BE2C (cell line): ENCODE measurements around the gene DNMT3A.
"Not testable (repeated sequence)": the region's sequence is repeated elsewhere in the genome, so short reads cannot be mapped to it uniquely, and the experiment has no call there.

Experiments
- DNase-seq: peaks from one replicate; pipeline ENCODE4 v3.0.0-alpha.2; 2020
- H3K27me3 ChIP-seq: fragments of 250-450 bp; sonication (Bioruptor Pico); 2 replicates; pipeline ENCODE4 v1.5.1; 2020; ENCODE audit warnings: mild to moderate bottlenecking
- H3K36me3 ChIP-seq: fragments of 250-450 bp; sonication (Bioruptor Pico); 2 replicates; pipeline ENCODE4 v1.5.1; 2020; ENCODE audit warnings: mild to moderate bottlenecking
- H3K4me1 ChIP-seq: fragments of 250-450 bp; sonication (Bioruptor Pico); 2 replicates; pipeline ENCODE4 v1.5.1; 2020
- H3K4me3 ChIP-seq: 2 replicates; pipeline ENCODE4 v1.5.1; 2011; ENCODE audit warnings: low read depth, low read length
- H3K9me3 ChIP-seq: fragments of 250-450 bp; sonication (Bioruptor Pico); 2 replicates; pipeline ENCODE4 v1.5.1; 2020
- CTCF ChIP-seq: IDR thresholded peaks from 2 replicates; pipeline ENCODE4 v1.5.1; 2012; ENCODE audit warnings: mild to moderate bottlenecking, low read depth, low read length

DNMT3A gene

DNA sequence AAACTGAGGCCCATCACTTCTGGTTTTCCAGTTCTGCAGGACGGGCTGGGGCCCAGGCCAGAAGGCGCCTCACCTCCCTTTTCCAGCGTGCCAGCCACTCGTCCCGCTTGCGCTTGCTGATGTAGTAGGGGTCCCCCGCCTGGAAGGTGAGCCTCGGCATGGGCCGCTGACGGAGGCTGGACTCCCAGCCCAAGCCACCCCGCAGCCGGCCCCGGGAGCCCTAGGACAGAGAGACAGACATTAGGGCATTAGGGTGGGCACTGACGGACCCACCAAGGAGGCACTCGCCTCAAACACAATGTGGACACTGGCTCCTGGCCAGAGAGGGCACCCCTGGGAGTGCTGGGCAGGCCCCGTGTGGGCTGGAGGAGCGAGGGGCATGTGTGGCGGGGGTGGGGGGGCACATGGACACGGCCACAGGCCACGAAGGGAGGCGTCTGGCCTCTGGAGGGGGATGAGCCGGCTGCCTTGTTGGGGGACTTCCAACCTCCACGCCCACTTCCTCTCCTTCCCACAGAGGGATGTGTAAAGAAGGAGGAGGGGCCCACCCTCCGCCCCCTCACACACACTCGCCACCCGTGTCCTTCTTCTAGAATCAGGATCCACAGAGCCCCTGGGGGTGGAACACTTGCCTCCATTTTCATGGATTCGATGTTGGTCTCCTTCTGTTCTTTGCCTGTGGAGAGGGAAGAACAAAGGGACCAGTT is 66.7 kb downstream of the DNMT3A start:
- peaks cover 15% of the 10 kb centered on the region for H3K4me1 ChIP-seq
- no peaks in the 10 kb centered on the region for H3K9me3 ChIP-seq
- no peak for DNase-seq
- no peak overlapping the region for H3K4me3 ChIP-seq
- no peaks in the 10 kb centered on the region for H3K27me3 ChIP-seq
- TF ChIP-seq CTCF, result no peak
- H3K36me3 ChIP-seq, result peaks cover 3% of the 10 kb centered on the region; the same call in 1 of the 2 replicates

DNA sequence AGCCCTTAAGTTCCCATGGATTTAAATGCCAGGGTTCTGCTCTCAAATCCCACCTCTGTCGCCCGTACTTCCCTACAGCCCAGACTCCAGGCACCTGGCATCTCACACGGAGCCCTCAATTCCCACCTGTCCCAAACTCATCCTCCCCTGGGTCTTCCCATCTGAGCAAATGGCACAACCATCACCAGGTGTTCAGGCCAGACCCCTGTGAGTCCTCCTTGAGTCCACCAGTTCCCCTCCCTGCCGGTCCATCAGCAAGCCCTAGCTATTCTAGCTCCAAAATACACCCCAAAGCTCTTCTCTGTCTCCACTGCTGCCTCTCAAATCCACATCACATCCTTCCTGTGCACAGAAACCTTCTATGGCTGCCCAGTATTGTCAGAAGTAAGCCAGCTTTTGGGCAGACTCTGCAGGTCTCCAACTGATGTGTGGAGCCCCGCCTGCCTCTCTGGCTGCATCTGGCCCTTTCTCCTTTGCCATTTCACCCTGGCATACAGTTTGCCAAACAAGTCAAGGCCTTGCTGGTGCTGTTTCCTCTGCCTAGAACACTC is 67.7 kb downstream of the DNMT3A start:
- no peak for TF ChIP-seq CTCF
- H3K9me3 ChIP-seq, result no peaks in the 10 kb centered on the region
- no peak for DNase-seq
- peaks cover 9% of the 10 kb centered on the region for H3K36me3 ChIP-seq
- H3K4me1 ChIP-seq, result peaks cover 12% of the 10 kb centered on the region
- H3K4me3 ChIP-seq, result no peak overlapping the region
- H3K27me3 ChIP-seq, result no peaks in the 10 kb centered on the region

GRCh38 chr2:25272705-25273104 is 69.0 kb downstream of the DNMT3A start:
- not testable (repeated sequence) for H3K27me3 ChIP-seq, DNase-seq, H3K4me1 ChIP-seq, H3K9me3 ChIP-seq, H3K36me3 ChIP-seq, H3K4me3 ChIP-seq

GRCh38 chr2:25270061-25270460 is 71.7 kb downstream of the DNMT3A start:
- TF ChIP-seq CTCF, result no peak
- peaks cover 9% of the 10 kb centered on the region for H3K36me3 ChIP-seq
- no peak overlapping the region for H3K4me3 ChIP-seq
- DNase-seq, result no peak
- no peaks in the 10 kb centered on the region for H3K27me3 ChIP-seq
- H3K4me1 ChIP-seq, result no peaks in the 10 kb centered on the region
- H3K9me3 ChIP-seq, result no peaks in the 10 kb centered on the region

DNA sequence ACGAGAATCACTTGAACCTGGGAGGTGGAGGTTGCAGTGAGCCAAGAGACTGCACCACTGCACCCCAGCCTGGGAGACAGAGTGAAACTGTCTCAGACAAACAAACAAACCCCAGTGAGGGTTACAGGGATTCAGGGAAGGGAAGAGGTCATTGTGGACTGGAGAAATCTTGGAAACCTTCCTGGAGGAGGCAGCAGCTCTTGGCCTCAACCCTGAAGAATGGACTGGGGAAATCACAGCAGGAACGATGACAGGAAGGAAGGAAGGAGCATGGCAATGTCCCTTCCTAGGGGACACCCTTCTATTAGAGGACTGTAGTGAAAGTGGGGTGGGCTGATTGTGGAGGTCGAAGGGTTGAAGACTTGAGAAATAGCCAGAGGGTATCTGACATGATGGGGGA is 72.5 kb downstream of the DNMT3A start:
- no peak for DNase-seq
- Histone ChIP-seq H3K4me3 (no peak overlapping the region), H3K9me3 (no peaks in the 10 kb centered on the region), H3K27me3 (no peaks in the 10 kb centered on the region), H3K36me3 (peaks cover 9% of the 10 kb centered on the region), H3K4me1 (no peaks in the 10 kb centered on the region)
- no peak for TF ChIP-seq CTCF

DNA sequence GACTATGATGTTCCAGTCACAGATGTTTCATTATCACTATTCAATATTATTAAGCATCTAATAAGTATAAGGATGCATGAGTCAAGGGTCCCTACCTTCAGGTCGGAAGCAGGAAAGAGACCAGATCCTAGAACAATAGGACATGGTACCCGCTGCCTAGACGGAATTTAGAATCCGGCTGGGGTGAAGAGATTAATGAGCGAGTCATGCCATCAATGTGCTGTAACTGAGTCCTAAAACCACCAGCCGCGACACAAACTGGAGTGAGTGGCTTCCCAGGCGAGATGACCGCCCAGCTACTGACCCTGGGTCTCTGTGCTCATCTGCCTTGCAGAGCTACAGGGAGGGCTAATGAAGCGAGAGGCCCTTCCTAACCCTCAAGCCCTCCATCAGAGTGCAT is 73.6 kb downstream of the DNMT3A start:
- no peak for TF ChIP-seq CTCF
- no peaks in the 10 kb centered on the region for H3K9me3 ChIP-seq
- H3K27me3 ChIP-seq, result no peaks in the 10 kb centered on the region
- no peak for DNase-seq
- H3K36me3 ChIP-seq, result peaks cover 6% of the 10 kb centered on the region
- 0 out of 2 replicates have a peak, but pooled peaks cover 1% of the 10 kb centered on the region for H3K4me1 ChIP-seq
- H3K4me3 ChIP-seq, result no peak overlapping the region
